GM19452 (cell line): Measurements from ENCODE around the gene TMEM115.

Experiments
- ATAC-seq: cut with Tn5 transposase; IDR thresholded peaks from one replicate; pipeline ENCODE4 v1.9.1; 2021; ENCODE audit not compliant: unreplicated experiment

The TMEM115 gene

GRCh38 chr3:50353245-50354004 lies 5.9 kb downstream of the TMEM115 start:
- no peak for ATAC-seq

- ATAC-seq, result no peak
Measured at GRCh38 chr3:50352781-50353180, 6.5 kb downstream of the TMEM115 start.

- ATAC-seq, result no peak
Measured at GRCh38 chr3:50351323-50351697, 8.0 kb downstream of the TMEM115 start.

- peak; percentile 82 for ATAC-seq
Measured at GRCh38 chr3:50350527-50351322, 8.6 kb downstream of the TMEM115 start, which contains the start of the genes CYB561D2 and NPRL2. CYB561D2 (plus strand) TSS chr3:50350862; CDS start chr3:50351434, 572 bp downstream. NPRL2 (minus strand) TSS chr3:50350775; CDS start chr3:50350652, 123 bp downstream.

GRCh38 chr3:50350213-50350526 lies 9.2 kb downstream of the TMEM115 start:
- ATAC-seq, result no peak

GRCh38 chr3:50347187-50347813 lies 12.0 kb downstream of the TMEM115 start:
- ATAC-seq, result no peak

- ATAC-seq, result no peak
Measured at GRCh38 chr3:50345586-50346234, 13.6 kb downstream of the TMEM115 start, which contains the start of gene ZMYND10. ZMYND10 (minus strand) TSS chr3:50345732; CDS start chr3:50345579, 153 bp downstream.

- ATAC-seq, result no peak
Measured at GRCh38 chr3:50345008-50345407, 14.3 kb downstream of the TMEM115 start.

GRCh38 chr3:50342813-50343633 lies 16.3 kb downstream of the TMEM115 start:
- no peak for ATAC-seq

GRCh38 chr3:50341996-50342650 lies 17.2 kb downstream of the TMEM115 start:
- no peak for ATAC-seq

GRCh38 chr3:50341537-50341936 lies 17.8 kb downstream of the TMEM115 start:
- ATAC-seq, result no peak

- no peak for ATAC-seq
Measured at GRCh38 chr3:50340448-50341329, 18.6 kb downstream of the TMEM115 start, which contains the start of gene RASSF1. RASSF1 (minus strand) TSS chr3:50340836; CDS start chr3:50340805, 31 bp downstream.

- no peak for ATAC-seq
Measured at GRCh38 chr3:50340147-50340447, 19.2 kb downstream of the TMEM115 start.

GRCh38 chr3:50339485-50340146 lies 19.7 kb downstream of the TMEM115 start:
- ATAC-seq, result no peak

- no peak for ATAC-seq
Measured at GRCh38 chr3:50338965-50339364, 20.4 kb downstream of the TMEM115 start.

- peak; percentile 68 for ATAC-seq
Measured at GRCh38 chr3:50337175-50337861, 22.0 kb downstream of the TMEM115 start.

- ATAC-seq, result peak; percentile 38
Measured at GRCh38 chr3:50336452-50337174, 22.7 kb downstream of the TMEM115 start.
